Measurements from ENCODE around the gene KPNA3. TPM values are rescaled to one million over a fixed set of nuclear protein-coding genes. Genes with fewer than 3 reads are reported as not detected.

Gene KPNA3
- total RNA-seq, 4 donors from 2014 or later, result 47.9 to 66.4 (median 55.4) TPM

- 95% methylated on average over 2 of the region's 2 CpGs for WGBS
- Histone ChIP-seq H3K9me3 (peaks cover 0 to 7% (median 0%) of the 10 kb centered on the region in 4 donors), H3K27ac (replicated peaks in 1 of 4) (no peak overlapping the region), H3K36me3 (no peaks in the 10 kb centered on the region), H3K4me3 (no peak overlapping the region), H3K27me3 (peaks cover 0 to 4% (median 0%) of the 10 kb centered on the region in 4 donors), H3K4me1 (no peaks in the 10 kb centered on the region)
- intact Hi-C loops (cut with DNase I), result no loop called here
- no peak for DNase-seq (ENCODE audit: extremely low spot score)
- TF ChIP-seq EP300 (IDR thresholded peaks at IDR 0.05) (no peak), CTCF (IDR thresholded peaks at IDR 0.05) (no peak), POLR2AphosphoS5 (IDR thresholded peaks at IDR 0.05) (no peak), POLR2A (IDR thresholded peaks at IDR 0.05; ENCODE audit: low read depth) (no peak)
These were observed 37.2 kb upstream of the KPNA3 start for GRCh38 chr13:49829715-49830114.

- WGBS, result 57% methylated on average over 2 of the region's 2 CpGs
- no peak overlapping the region for H3K27ac ChIP-seq (replicated peaks in 1 of 4)
- no peaks in the 10 kb centered on the region for H3K36me3 ChIP-seq
- DNase-seq (ENCODE audit: extremely low spot score), result no peak
- TF ChIP-seq EP300 (IDR thresholded peaks at IDR 0.05), result no peak
- TF ChIP-seq POLR2A (IDR thresholded peaks at IDR 0.05; ENCODE audit: low read depth), result no peak
- TF ChIP-seq CTCF (IDR thresholded peaks at IDR 0.05), result no peak
- no peak for TF ChIP-seq POLR2AphosphoS5 (IDR thresholded peaks at IDR 0.05)
- no peaks in the 10 kb centered on the region for H3K4me1 ChIP-seq
- no peak overlapping the region for H3K4me3 ChIP-seq
- peaks cover 0 to 6% (median 0%) of the 10 kb centered on the region in 4 donors for H3K27me3 ChIP-seq
- H3K9me3 ChIP-seq, result peaks cover 0 to 7% (median 0%) of the 10 kb centered on the region in 4 donors
- intact Hi-C loops (cut with DNase I), result no loop called here
These were observed 36.0 kb upstream of the KPNA3 start for GRCh38 chr13:49828453-49828852.

DNA sequence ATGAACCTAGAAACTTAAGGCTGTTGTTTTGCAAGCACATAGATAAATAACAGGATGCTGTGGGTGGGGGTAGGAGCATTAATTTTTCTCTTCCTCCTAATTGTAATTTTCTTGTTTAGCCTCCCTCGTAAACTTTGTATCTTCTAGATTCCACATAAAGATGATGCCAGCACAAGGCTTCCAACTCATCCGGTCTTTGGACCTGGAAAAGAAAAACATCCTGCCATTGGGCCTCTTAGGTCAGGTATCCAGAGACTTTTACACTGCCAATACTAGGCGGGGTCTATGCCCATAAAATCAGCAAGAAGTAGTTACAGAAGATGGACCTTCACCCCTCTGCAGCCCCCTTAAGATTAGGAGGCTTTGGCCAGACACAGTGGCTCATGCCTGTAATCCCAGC, 35.4 kb upstream of the KPNA3 start:
- Histone ChIP-seq H3K27ac (replicated peaks in 1 of 4) (no peak overlapping the region), H3K9me3 (peaks cover 0 to 7% (median 0%) of the 10 kb centered on the region in 4 donors), H3K4me3 (no peak overlapping the region), H3K27me3 (peaks cover 0 to 6% (median 0%) of the 10 kb centered on the region in 4 donors), H3K36me3 (no peaks in the 10 kb centered on the region), H3K4me1 (no peaks in the 10 kb centered on the region)
- no peak for DNase-seq (ENCODE audit: extremely low spot score)
- 80% methylated on average over 3 of the region's 3 CpGs for WGBS
- intact Hi-C loops (cut with DNase I), result no loop called here
- TF ChIP-seq EP300 (IDR thresholded peaks at IDR 0.05) (no peak), POLR2A (IDR thresholded peaks at IDR 0.05; ENCODE audit: low read depth) (no peak), POLR2AphosphoS5 (IDR thresholded peaks at IDR 0.05) (no peak), CTCF (IDR thresholded peaks at IDR 0.05) (no peak)

DNA sequence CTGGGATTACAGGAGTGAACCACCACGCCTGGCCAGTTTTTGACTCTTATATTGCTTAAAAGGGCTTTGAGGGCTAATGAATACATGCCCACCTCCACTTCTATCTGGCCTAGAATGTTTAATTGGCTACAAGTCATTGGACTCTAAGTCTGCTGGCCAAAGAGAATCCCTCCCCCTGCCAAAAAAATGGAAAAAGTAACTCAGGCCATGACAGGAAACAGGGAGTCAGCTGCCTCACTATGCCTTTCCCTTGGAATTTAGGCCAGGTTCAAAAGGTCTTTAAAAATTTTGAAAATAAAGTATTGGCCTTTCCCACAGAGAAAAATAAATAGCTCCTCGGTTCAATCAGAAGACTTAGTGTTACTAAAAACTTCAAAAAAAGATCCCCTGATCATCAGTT, 34.9 kb upstream of the KPNA3 start:
- no peaks in the 10 kb centered on the region for H3K36me3 ChIP-seq
- TF ChIP-seq POLR2AphosphoS5 (IDR thresholded peaks at IDR 0.05), result no peak
- TF ChIP-seq CTCF (IDR thresholded peaks at IDR 0.05), result no peak
- TF ChIP-seq EP300 (IDR thresholded peaks at IDR 0.05), result no peak
- TF ChIP-seq POLR2A (IDR thresholded peaks at IDR 0.05; ENCODE audit: low read depth), result no peak
- H3K27ac ChIP-seq (replicated peaks in 1 of 4), result no peak overlapping the region
- H3K9me3 ChIP-seq, result peaks cover 0 to 7% (median 0%) of the 10 kb centered on the region in 4 donors
- no peak for DNase-seq (ENCODE audit: extremely low spot score)
- WGBS, result 73% methylated on average over 2 of the region's 2 CpGs
- peaks cover 0 to 6% (median 0%) of the 10 kb centered on the region in 4 donors for H3K27me3 ChIP-seq
- H3K4me3 ChIP-seq, result no peak overlapping the region
- no peaks in the 10 kb centered on the region for H3K4me1 ChIP-seq
- intact Hi-C loops (cut with DNase I), result no loop called here

Measured in esophagus muscularis mucosa (tissue), 4 donors.